ENCODE results near the gene SLC22A15. TPM values are rescaled to one million over a fixed set of nuclear protein-coding genes. Genes with fewer than 3 reads are reported as not detected.
"Not testable (repeated sequence)": the region's sequence is repeated elsewhere in the genome, so short reads cannot be mapped to it uniquely, and the experiment has no call there.

The SLC22A15 gene
- total RNA-seq, result under 0.01 TPM in 1 of 2 replicates, not detected in the other

- peak in 1 of 2 donors; percentile 2 for DNase-seq (ENCODE audit: low read depth in 2 of 2)
These were observed at the start of gene SLC22A15 for GRCh38 chr1:115976062-115976920. Gene SLC22A15, plus strand, starts transcription at chr1:115976513. Its CDS starts 115 bp downstream, at chr1:115976628.

- DNase-seq (ENCODE audit: low read depth in 2 of 2), result no peak
These were observed 48.3 kb upstream of the SLC22A15 start for GRCh38 chr1:115927971-115928370.

GRCh38 chr1:115929881-115930280 is 46.4 kb upstream of the SLC22A15 start:
- peak; percentile 3 for DNase-seq (ENCODE audit: low read depth in 2 of 2)

- DNase-seq (ENCODE audit: low read depth in 2 of 2), result no peak
These were observed 42.7 kb upstream of the SLC22A15 start for GRCh38 chr1:115933625-115934024.

GRCh38 chr1:115939455-115939854 is 36.9 kb upstream of the SLC22A15 start:
- DNase-seq (ENCODE audit: low read depth in 2 of 2), result no peak

- no peak for DNase-seq (ENCODE audit: low read depth in 2 of 2)
These were observed 30.2 kb upstream of the SLC22A15 start for GRCh38 chr1:115946116-115946515.

GRCh38 chr1:115949156-115949555 is 27.2 kb upstream of the SLC22A15 start:
- DNase-seq (ENCODE audit: low read depth in 2 of 2), result no peak

GRCh38 chr1:115951560-115951959 is 24.8 kb upstream of the SLC22A15 start:
- DNase-seq (ENCODE audit: low read depth in 2 of 2), result no peak

- DNase-seq (ENCODE audit: low read depth in 2 of 2), result no peak
These were observed 23.8 kb upstream of the SLC22A15 start for GRCh38 chr1:115952547-115952946.

- DNase-seq (ENCODE audit: low read depth in 2 of 2), result peak in 1 of 2 donors; percentile 66
These were observed 23.1 kb upstream of the SLC22A15 start for GRCh38 chr1:115953180-115953579.

- DNase-seq (ENCODE audit: low read depth in 2 of 2), result no peak
These were observed 21.6 kb upstream of the SLC22A15 start for GRCh38 chr1:115954684-115955083.

GRCh38 chr1:115955228-115955627 is 21.1 kb upstream of the SLC22A15 start:
- no peak for DNase-seq (ENCODE audit: low read depth in 2 of 2)

- DNase-seq (ENCODE audit: low read depth in 2 of 2), result no peak
These were observed 17.4 kb upstream of the SLC22A15 start for GRCh38 chr1:115958866-115959265.

- DNase-seq (ENCODE audit: low read depth in 2 of 2), result no peak
These were observed 6.8 kb upstream of the SLC22A15 start for GRCh38 chr1:115969509-115969908.

- DNase-seq (ENCODE audit: low read depth in 2 of 2), result not testable (repeated sequence)
These were observed 4.5 kb upstream of the SLC22A15 start for GRCh38 chr1:115971778-115972177.

- DNase-seq (ENCODE audit: low read depth in 2 of 2), result no peak
These were observed 3.2 kb upstream of the SLC22A15 start for GRCh38 chr1:115973154-115973553.

- DNase-seq (ENCODE audit: low read depth in 2 of 2), result no peak
These were observed 698 bp upstream of the SLC22A15 start for GRCh38 chr1:115975569-115976061.

GRCh38 chr1:115976921-115977498 is 697 bp downstream of the SLC22A15 start:
- no peak for DNase-seq (ENCODE audit: low read depth in 2 of 2)

GRCh38 chr1:115977499-115978258 is 1.4 kb downstream of the SLC22A15 start:
- DNase-seq (ENCODE audit: low read depth in 2 of 2), result no peak

- DNase-seq (ENCODE audit: low read depth in 2 of 2), result no peak
These were observed 2.1 kb downstream of the SLC22A15 start for GRCh38 chr1:115978292-115978941.

GRCh38 chr1:115980156-115980555 is 3.8 kb downstream of the SLC22A15 start:
- no peak for DNase-seq (ENCODE audit: low read depth in 2 of 2)
